Sigmoid colon (tissue), 3 donors: ENCODE measurements around the gene ZNF532.

Experiments
- POLR2A ChIP-seq, 2 donors: fragments of 450-650 bp; IDR thresholded peaks; one replicate each; pipeline ENCODE4 v1.6.1; 2016; ENCODE audit warnings: antibody characterized with exemption in 2 of 2, mild to moderate bottlenecking in 2 of 2, moderate library complexity in 2 of 2
- TF ChIP-seq, protein P1 (sequence below), 4 experiments: fragments of 450-650 bp in 3 of 4; fragments of 200-600 bp in 1 of 4; IDR thresholded peaks; one replicate each; pipeline ENCODE4 v1.5.1; 2016 to 2019; ENCODE audit warnings: antibody characterized with exemption in 4 of 4, mild to moderate bottlenecking in 3 of 4, moderate library complexity in 2 of 4

DNA sequence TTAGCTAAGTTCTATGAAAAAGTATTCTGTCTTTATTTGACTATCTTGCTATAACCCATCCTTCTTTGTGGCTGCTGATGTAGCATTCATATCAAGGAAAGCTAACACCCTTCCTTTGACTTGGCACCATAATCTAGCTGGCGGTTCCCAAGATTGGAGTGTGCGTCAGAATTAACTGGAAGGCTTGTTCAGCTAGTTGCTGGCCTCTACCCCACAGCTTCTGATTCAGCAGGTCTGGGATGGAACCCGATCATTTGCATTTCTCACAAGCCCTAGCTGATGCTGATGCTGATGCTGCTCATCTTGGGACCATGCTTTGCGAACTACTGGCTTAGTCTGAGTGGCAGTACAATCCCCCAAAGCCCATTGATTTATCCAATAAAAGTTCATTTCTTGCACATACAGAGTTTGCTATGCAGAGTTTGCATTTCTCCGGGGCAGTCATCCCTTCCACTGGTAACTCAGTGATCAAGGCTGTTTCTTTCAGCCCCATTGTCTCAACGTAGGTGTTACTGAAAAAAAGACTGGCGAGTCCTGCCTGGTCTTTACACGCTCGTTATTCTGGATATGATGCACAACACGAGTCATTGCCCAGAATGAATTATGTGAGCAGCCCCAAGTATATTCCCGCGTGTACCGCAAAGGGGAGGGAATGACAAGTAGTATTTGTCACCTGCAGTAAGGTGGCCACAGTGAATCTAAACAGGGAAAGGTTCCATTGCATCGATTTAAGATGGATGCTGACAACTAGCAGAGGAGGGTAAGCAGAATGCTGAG is 96.5 kb downstream of the ZNF532 start:
- TF ChIP-seq, protein P1, sequence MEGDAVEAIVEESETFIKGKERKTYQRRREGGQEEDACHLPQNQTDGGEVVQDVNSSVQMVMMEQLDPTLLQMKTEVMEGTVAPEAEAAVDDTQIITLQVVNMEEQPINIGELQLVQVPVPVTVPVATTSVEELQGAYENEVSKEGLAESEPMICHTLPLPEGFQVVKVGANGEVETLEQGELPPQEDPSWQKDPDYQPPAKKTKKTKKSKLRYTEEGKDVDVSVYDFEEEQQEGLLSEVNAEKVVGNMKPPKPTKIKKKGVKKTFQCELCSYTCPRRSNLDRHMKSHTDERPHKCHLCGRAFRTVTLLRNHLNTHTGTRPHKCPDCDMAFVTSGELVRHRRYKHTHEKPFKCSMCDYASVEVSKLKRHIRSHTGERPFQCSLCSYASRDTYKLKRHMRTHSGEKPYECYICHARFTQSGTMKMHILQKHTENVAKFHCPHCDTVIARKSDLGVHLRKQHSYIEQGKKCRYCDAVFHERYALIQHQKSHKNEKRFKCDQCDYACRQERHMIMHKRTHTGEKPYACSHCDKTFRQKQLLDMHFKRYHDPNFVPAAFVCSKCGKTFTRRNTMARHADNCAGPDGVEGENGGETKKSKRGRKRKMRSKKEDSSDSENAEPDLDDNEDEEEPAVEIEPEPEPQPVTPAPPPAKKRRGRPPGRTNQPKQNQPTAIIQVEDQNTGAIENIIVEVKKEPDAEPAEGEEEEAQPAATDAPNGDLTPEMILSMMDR (IDR thresholded peaks at IDR 0.05): no peak
- no peak for TF ChIP-seq POLR2A (IDR thresholded peaks at IDR 0.05)
